ENCODE results near the gene NNAT. TPM values are rescaled to one million over a fixed set of nuclear protein-coding genes. Genes with fewer than 3 reads are reported as not detected.
A peak's percentile ranks its signal among the peaks of the same experiment; 100 is the strongest.

Gene NNAT
- total and polyA plus RNA-seq, 3 experiments from 2014 or later: 0.33 TPM; not detected in 2

- Mint-ChIP-seq H3K9me3 (no peaks in the 10 kb centered on the region), H3K4me1 (peaks cover 37 to 52% (median 41%) of the 10 kb centered on the region in 3 donors), H3K36me3 (peaks cover 0 to 10% (median 6%) of the 10 kb centered on the region in 3 donors), H3K4me3 (peak overlapping the region; percentile 83 to 94 (median 87)), H3K27me3 (peaks cover 0 to 6% of the 10 kb centered on the region in 2 donors), H3K27ac (peak overlapping the region; percentile 98 to 100 (median 100))
- CTCF ChIA-PET: no interaction called here
- DNase-seq: no peak
- peaks cover 37% of the 10 kb centered on the region for H3K4me1 ChIP-seq (ENCODE audit: insufficient read depth, low read length)
- no peaks in the 10 kb centered on the region for H3K36me3 ChIP-seq (ENCODE audit: insufficient read depth, low read length)
- POLR2A ChIA-PET: interaction anchor here (0.6 kb wide), 2 partner anchors 263 to 341 kb away, joined by 3 to 4 read pairs; no protein-coding TSS in a partner anchor
- H3K9me3 ChIP-seq (ENCODE audit: low read length): no peaks in the 10 kb centered on the region
- H3K27ac ChIP-seq (ENCODE audit: low read depth, low read length): peak overlapping the region; percentile 95
- no peaks in the 10 kb centered on the region for H3K27me3 ChIP-seq (ENCODE audit: insufficient read depth, low read length, poor library complexity, severe bottlenecking)
- H3K4me3 ChIP-seq (ENCODE audit: low read length): peak overlapping the region; percentile 70
Measured at GRCh38 chr20:37528446-37529213, 7.6 kb downstream of the NNAT start.

- Histone ChIP-seq H3K4me3 (ENCODE audit: low read length) (no peak overlapping the region), H3K9me3 (ENCODE audit: low read length) (no peaks in the 10 kb centered on the region), H3K27ac (ENCODE audit: low read depth, low read length) (no peak overlapping the region), H3K27me3 (ENCODE audit: insufficient read depth, low read length, poor library complexity, severe bottlenecking) (no peaks in the 10 kb centered on the region), H3K4me1 (ENCODE audit: insufficient read depth, low read length) (peaks cover 34% of the 10 kb centered on the region), H3K36me3 (ENCODE audit: insufficient read depth, low read length) (no peaks in the 10 kb centered on the region)
- no peak for DNase-seq
- H3K4me1 Mint-ChIP-seq: peaks cover 33 to 45% (median 34%) of the 10 kb centered on the region in 3 donors
- ChIA-PET CTCF (no interaction called here), POLR2A (interaction anchor here (0.6 kb wide), 1 partner anchor 264 kb away, joined by 4 read pairs; no protein-coding TSS in a partner anchor)
- H3K9me3 Mint-ChIP-seq: no peaks in the 10 kb centered on the region
- H3K4me3 Mint-ChIP-seq: peak overlapping the region; percentile 33 to 88 (median 54)
- H3K36me3 Mint-ChIP-seq: peaks cover 0 to 10% (median 4%) of the 10 kb centered on the region in 3 donors
- peaks cover 0 to 6% of the 10 kb centered on the region in 2 donors for H3K27me3 Mint-ChIP-seq
- peak overlapping the region in 7 of 8 donors; percentile 3 to 99 (median 42) for H3K27ac Mint-ChIP-seq
Measured at GRCh38 chr20:37529214-37529967, 8.3 kb downstream of the NNAT start.

GRCh38 chr20:37529968-37530600 lies 9.0 kb downstream of the NNAT start:
- POLR2A ChIA-PET: no interaction called here

GRCh38 chr20:37530696-37531095 lies 9.6 kb downstream of the NNAT start:
- no peak for DNase-seq
- no peaks in the 10 kb centered on the region for H3K9me3 ChIP-seq (ENCODE audit: low read length)
- Mint-ChIP-seq H3K4me1 (peaks cover 20 to 32% (median 24%) of the 10 kb centered on the region in 3 donors), H3K4me3 (peak overlapping the region in 2 of 7 donors; percentile 14 to 55), H3K27ac (no peak overlapping the region), H3K36me3 (peaks cover 0 to 10% (median 0%) of the 10 kb centered on the region in 3 donors), H3K27me3 (peaks cover 0 to 5% of the 10 kb centered on the region in 2 donors), H3K9me3 (no peaks in the 10 kb centered on the region)
- H3K4me1 ChIP-seq (ENCODE audit: insufficient read depth, low read length): peaks cover 21% of the 10 kb centered on the region
- H3K27me3 ChIP-seq (ENCODE audit: insufficient read depth, low read length, poor library complexity, severe bottlenecking): no peaks in the 10 kb centered on the region
- POLR2A ChIA-PET: no interaction called here
- H3K36me3 ChIP-seq (ENCODE audit: insufficient read depth, low read length): no peaks in the 10 kb centered on the region
- CTCF ChIA-PET: interaction anchor here (1.2 to 4.2 kb wide), 2 partner anchors 140 to 335 kb away, joined by 3 to 34 read pairs; no protein-coding TSS in a partner anchor
- H3K27ac ChIP-seq (ENCODE audit: low read depth, low read length): no peak overlapping the region
- H3K4me3 ChIP-seq (ENCODE audit: low read length): no peak overlapping the region

More at GRCh38 chr20:37529968-37530600, 9.0 kb downstream of the NNAT start:
- peak overlapping the region in 3 of 8 donors; percentile 14 to 22 (median 17) for H3K27ac Mint-ChIP-seq
- Histone ChIP-seq H3K4me1 (ENCODE audit: insufficient read depth, low read length) (peaks cover 27% of the 10 kb centered on the region), H3K4me3 (ENCODE audit: low read length) (no peak overlapping the region), H3K9me3 (ENCODE audit: low read length) (no peaks in the 10 kb centered on the region), H3K27me3 (ENCODE audit: insufficient read depth, low read length, poor library complexity, severe bottlenecking) (no peaks in the 10 kb centered on the region), H3K36me3 (ENCODE audit: insufficient read depth, low read length) (no peaks in the 10 kb centered on the region), H3K27ac (ENCODE audit: low read depth, low read length) (no peak overlapping the region)
- DNase-seq: no peak
- CTCF ChIA-PET: interaction anchor here (1.2 to 4.2 kb wide), 2 partner anchors 139 to 334 kb away, joined by 3 to 34 read pairs; no protein-coding TSS in a partner anchor
- peak overlapping the region in 2 of 7 donors; percentile 14 to 15 for H3K4me3 Mint-ChIP-seq
- peaks cover 26 to 38% (median 31%) of the 10 kb centered on the region in 3 donors for H3K4me1 Mint-ChIP-seq
- no peaks in the 10 kb centered on the region for H3K9me3 Mint-ChIP-seq
- peaks cover 0 to 3% of the 10 kb centered on the region in 2 donors for H3K27me3 Mint-ChIP-seq
- peaks cover 0 to 10% (median 2%) of the 10 kb centered on the region in 3 donors for H3K36me3 Mint-ChIP-seq

- H3K27ac Mint-ChIP-seq: no peak overlapping the region
- H3K4me1 ChIP-seq (ENCODE audit: insufficient read depth, low read length): peaks cover 9% of the 10 kb centered on the region
- H3K4me1 Mint-ChIP-seq: peaks cover 8 to 20% (median 14%) of the 10 kb centered on the region in 3 donors
- H3K9me3 Mint-ChIP-seq: no peaks in the 10 kb centered on the region
- no peak for DNase-seq
- H3K27ac ChIP-seq (ENCODE audit: low read depth, low read length): no peak overlapping the region
- H3K4me3 Mint-ChIP-seq: peak overlapping the region in 1 of 7 donors; percentile 38
- CTCF ChIA-PET: interaction anchor here (1.0 to 4.9 kb wide), 3 partner anchors 16 to 342 kb away, joined by 3 to 34 read pairs (median 28); no protein-coding TSS in a partner anchor
- H3K27me3 Mint-ChIP-seq: peaks cover 0 to 7% of the 10 kb centered on the region in 2 donors
- POLR2A ChIA-PET: no interaction called here
- H3K4me3 ChIP-seq (ENCODE audit: low read length): no peak overlapping the region
- H3K27me3 ChIP-seq (ENCODE audit: insufficient read depth, low read length, poor library complexity, severe bottlenecking): no peaks in the 10 kb centered on the region
- no peaks in the 10 kb centered on the region for H3K9me3 ChIP-seq (ENCODE audit: low read length)
- H3K36me3 ChIP-seq (ENCODE audit: insufficient read depth, low read length): no peaks in the 10 kb centered on the region
- H3K36me3 Mint-ChIP-seq: peaks cover 0 to 10% (median 0%) of the 10 kb centered on the region in 3 donors
Measured at GRCh38 chr20:37531856-37532255, 10.8 kb downstream of the NNAT start.

GRCh38 chr20:37533154-37533715 lies 12.2 kb downstream of the NNAT start:
- H3K4me3 Mint-ChIP-seq: no peak overlapping the region
- H3K27me3 Mint-ChIP-seq: peaks cover 3 to 9% of the 10 kb centered on the region in 2 donors
- no peak overlapping the region for H3K27ac Mint-ChIP-seq
- Histone ChIP-seq H3K4me1 (ENCODE audit: insufficient read depth, low read length) (peaks cover 7% of the 10 kb centered on the region), H3K27me3 (ENCODE audit: insufficient read depth, low read length, poor library complexity, severe bottlenecking) (no peaks in the 10 kb centered on the region), H3K36me3 (ENCODE audit: insufficient read depth, low read length) (no peaks in the 10 kb centered on the region), H3K27ac (ENCODE audit: low read depth, low read length) (no peak overlapping the region), H3K4me3 (ENCODE audit: low read length) (no peak overlapping the region), H3K9me3 (ENCODE audit: low read length) (no peaks in the 10 kb centered on the region)
- no peaks in the 10 kb centered on the region for H3K36me3 Mint-ChIP-seq
- ChIA-PET CTCF (interaction anchor here (0.9 to 4.9 kb wide), 11 partner anchors 15 to 343 kb away, joined by 3 to 34 read pairs (median 5); no protein-coding TSS in a partner anchor), POLR2A (interaction anchor here (0.9 kb wide), 1 partner anchor 338 kb away, joined by 3 read pairs; no protein-coding TSS in a partner anchor)
- H3K4me1 Mint-ChIP-seq: peaks cover 6 to 11% (median 8%) of the 10 kb centered on the region in 3 donors
- no peak for DNase-seq
- no peaks in the 10 kb centered on the region for H3K9me3 Mint-ChIP-seq

Measured in CD8-positive, alpha-beta memory T cell (primary cell).